ENCODE results near the gene MAP1LC3C. TPM values are rescaled to one million over a fixed set of nuclear protein-coding genes. Genes with fewer than 3 reads are reported as not detected.

The MAP1LC3C gene
- total RNA-seq, 2 experiments from 2014 or later: not detected

DNA sequence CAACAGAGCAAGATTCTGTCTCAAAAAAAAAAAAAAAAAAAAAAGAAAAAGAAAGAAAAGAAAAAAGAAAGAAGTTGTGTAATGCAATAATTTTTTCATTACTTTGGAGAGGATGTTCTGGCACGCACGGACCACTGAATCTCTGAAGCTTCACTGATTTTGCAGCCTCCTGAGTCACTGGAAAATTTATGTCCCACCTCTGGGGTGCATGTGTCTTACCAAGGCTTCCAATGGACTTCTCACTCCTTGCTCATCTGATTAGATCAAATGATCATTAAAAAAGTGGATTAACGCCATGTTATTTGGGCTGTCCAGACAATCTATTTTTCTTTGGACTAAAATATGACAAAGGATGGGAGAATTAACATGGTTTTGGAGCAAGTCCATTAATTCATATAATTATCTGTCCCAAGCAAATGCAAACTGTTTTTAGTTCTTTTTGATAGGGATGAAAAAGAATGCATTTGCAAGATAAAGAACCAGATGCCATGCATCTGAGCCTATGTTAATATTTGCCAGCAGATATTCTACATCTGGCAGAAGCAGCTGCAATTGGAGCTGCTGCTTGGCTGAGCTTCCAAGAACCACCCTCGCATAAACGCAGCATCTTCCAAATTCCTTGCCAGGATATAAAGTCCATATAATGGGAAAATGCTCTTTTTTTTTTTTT, 10.1 kb upstream of the MAP1LC3C start:
- Histone ChIP-seq H3K36me3 (ENCODE audit: insufficient read depth, low read length) (no peaks in the 10 kb centered on the region), H3K4me1 (ENCODE audit: insufficient read depth, low read length, poor library complexity, severe bottlenecking) (no peaks in the 10 kb centered on the region), H3K9me3 (ENCODE audit: low read length) (no peaks in the 10 kb centered on the region), H3K4me3 (ENCODE audit: low read depth, low read length, poor library complexity, severe bottlenecking) (no peak overlapping the region), H3K4me2 (ENCODE audit: low read length) (no peak overlapping the region), H3K27ac (ENCODE audit: low read depth, low read length, poor library complexity, severe bottlenecking) (no peak overlapping the region), H3K79me2 (ENCODE audit: insufficient read depth, low read depth, low read length) (no peaks in the 10 kb centered on the region), H4K20me1 (ENCODE audit: insufficient read depth, low read length) (no peaks in the 10 kb centered on the region), H3K9me2 (ENCODE audit: insufficient read depth, low read length) (no peaks in the 10 kb centered on the region), H2AFZ (ENCODE audit: low read length) (no peak overlapping the region)
- intact Hi-C loops (cut with micrococcal nuclease; ENCODE audit: unreplicated experiment): no loop called here
- no peak for DNase-seq (ENCODE audit: low spot score)
- TF ChIP-seq, protein P1, sequence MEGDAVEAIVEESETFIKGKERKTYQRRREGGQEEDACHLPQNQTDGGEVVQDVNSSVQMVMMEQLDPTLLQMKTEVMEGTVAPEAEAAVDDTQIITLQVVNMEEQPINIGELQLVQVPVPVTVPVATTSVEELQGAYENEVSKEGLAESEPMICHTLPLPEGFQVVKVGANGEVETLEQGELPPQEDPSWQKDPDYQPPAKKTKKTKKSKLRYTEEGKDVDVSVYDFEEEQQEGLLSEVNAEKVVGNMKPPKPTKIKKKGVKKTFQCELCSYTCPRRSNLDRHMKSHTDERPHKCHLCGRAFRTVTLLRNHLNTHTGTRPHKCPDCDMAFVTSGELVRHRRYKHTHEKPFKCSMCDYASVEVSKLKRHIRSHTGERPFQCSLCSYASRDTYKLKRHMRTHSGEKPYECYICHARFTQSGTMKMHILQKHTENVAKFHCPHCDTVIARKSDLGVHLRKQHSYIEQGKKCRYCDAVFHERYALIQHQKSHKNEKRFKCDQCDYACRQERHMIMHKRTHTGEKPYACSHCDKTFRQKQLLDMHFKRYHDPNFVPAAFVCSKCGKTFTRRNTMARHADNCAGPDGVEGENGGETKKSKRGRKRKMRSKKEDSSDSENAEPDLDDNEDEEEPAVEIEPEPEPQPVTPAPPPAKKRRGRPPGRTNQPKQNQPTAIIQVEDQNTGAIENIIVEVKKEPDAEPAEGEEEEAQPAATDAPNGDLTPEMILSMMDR (conservative IDR thresholded peaks at IDR 0.05; ENCODE audit: low read length): no peak
- TF ChIP-seq EZH2phosphoT487 (IDR thresholded peaks at IDR 0.05; ENCODE audit: borderline replicate concordance, low read depth, low read length): no peak
- ChIA-PET CTCF (ENCODE audit: unreplicated experiment) (no interaction called here), POLR2A (interaction anchor here (0.5 kb wide), 1 partner anchor 67 kb away, joined by 4 read pairs; no protein-coding TSS in a partner anchor)
- BruUV-seq (replicated peaks): no TSS peak

DNA sequence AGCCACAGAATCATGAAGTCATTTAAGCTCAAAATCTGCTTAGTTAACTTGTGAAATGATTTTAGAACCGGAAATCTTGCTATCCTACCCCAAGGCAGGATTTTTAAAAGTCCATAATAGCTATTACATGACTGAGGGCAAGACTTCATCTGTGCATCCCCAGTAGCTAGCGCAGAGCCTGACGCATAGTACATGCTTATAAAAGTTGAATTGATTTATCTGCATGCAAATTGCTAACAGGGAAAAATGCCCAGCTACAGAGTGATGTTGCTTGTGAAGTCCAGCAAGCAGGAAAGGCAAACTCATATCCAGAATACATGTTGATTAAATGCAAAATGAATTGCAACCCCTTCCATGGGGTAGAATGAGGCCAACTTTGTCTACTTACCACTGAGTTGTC, 8.1 kb upstream of the MAP1LC3C start:
- CTCF ChIA-PET (ENCODE audit: unreplicated experiment): interaction anchor here (0.5 kb wide), 1 partner anchor 35 kb away, joined by 5 read pairs; no protein-coding TSS in a partner anchor
- intact Hi-C loops (cut with micrococcal nuclease; ENCODE audit: unreplicated experiment): no loop called here
- no peak for DNase-seq (ENCODE audit: low spot score)

More for the DNA sequence above, 8.1 kb upstream of the MAP1LC3C start:
- no peaks in the 10 kb centered on the region for H3K9me3 ChIP-seq (ENCODE audit: low read length)
- no peaks in the 10 kb centered on the region for H3K4me1 ChIP-seq (ENCODE audit: insufficient read depth, low read length, poor library complexity, severe bottlenecking)
- no peaks in the 10 kb centered on the region for H4K20me1 ChIP-seq (ENCODE audit: insufficient read depth, low read length)
- BruUV-seq (replicated peaks): no TSS peak
- no peaks in the 10 kb centered on the region for H3K79me2 ChIP-seq (ENCODE audit: insufficient read depth, low read depth, low read length)
- H3K4me3 ChIP-seq (ENCODE audit: low read depth, low read length, poor library complexity, severe bottlenecking): no peak overlapping the region
- no peaks in the 10 kb centered on the region for H3K36me3 ChIP-seq (ENCODE audit: insufficient read depth, low read length)
- POLR2A ChIA-PET: interaction anchor here (0.6 kb wide), 1 partner anchor 9 kb away, joined by 4 read pairs; no protein-coding TSS in a partner anchor
- no peak overlapping the region for H2AFZ ChIP-seq (ENCODE audit: low read length)
- no peak overlapping the region for H3K27ac ChIP-seq (ENCODE audit: low read depth, low read length, poor library complexity, severe bottlenecking)
- no peak overlapping the region for H3K4me2 ChIP-seq (ENCODE audit: low read length)
- no peaks in the 10 kb centered on the region for H3K9me2 ChIP-seq (ENCODE audit: insufficient read depth, low read length)
- TF ChIP-seq, protein P1 (conservative IDR thresholded peaks at IDR 0.05; ENCODE audit: low read length): no peak
- no peak for TF ChIP-seq EZH2phosphoT487 (IDR thresholded peaks at IDR 0.05; ENCODE audit: borderline replicate concordance, low read depth, low read length)

Data from OCI-LY7 (cell line).